ENCODE measurements around the gene PLEKHD1.

PLEKHD1 gene

GRCh38 chr14:69464379-69464778 lies 20.1 kb upstream of the PLEKHD1 start:
- TF ChIP-seq TEAD4 (IDR thresholded peaks at IDR 0.05), result no peak
- no peak for TF ChIP-seq ZBTB7A (IDR thresholded peaks at IDR 0.05; ENCODE audit: low read depth)
- no peak for TF ChIP-seq FOXM1 (IDR thresholded peaks at IDR 0.05; ENCODE audit: borderline replicate concordance, low read depth)
- no peak for TF ChIP-seq YY1 (IDR thresholded peaks at IDR 0.05; ENCODE audit: low read depth)

- no peak for TF ChIP-seq EP300 (IDR thresholded peaks at IDR 0.05; ENCODE audit: borderline replicate concordance)
- TF ChIP-seq TAF1 (IDR thresholded peaks at IDR 0.05; ENCODE audit: low read depth), result no peak
- no peak for TF ChIP-seq NFIC (IDR thresholded peaks at IDR 0.05)
Measured at GRCh38 chr14:69464829-69465228, 19.7 kb upstream of the PLEKHD1 start.

GRCh38 chr14:69468949-69469348 lies 15.6 kb upstream of the PLEKHD1 start:
- no peak for TF ChIP-seq EP300 (IDR thresholded peaks at IDR 0.05; ENCODE audit: borderline replicate concordance)

DNA sequence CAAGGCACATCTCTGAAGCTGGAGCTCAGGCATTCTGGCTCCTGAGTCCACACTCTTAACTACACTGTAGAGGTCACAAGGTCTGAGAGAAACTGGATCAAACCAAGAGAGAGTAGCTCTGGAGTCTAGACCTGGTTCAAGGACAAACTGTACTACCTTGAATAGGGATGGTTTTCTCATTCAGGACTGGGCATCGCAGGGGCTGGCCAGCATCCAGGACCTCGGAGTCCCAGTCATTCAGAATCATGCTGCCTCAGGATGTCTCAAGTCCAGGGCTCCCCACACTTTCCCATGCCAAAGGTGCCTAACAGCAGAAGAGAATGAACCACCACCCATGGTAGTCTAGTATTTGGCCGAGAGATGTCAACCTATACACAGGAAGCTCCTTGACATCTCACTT lies 13.1 kb upstream of the PLEKHD1 start:
- TF ChIP-seq FOXM1 (IDR thresholded peaks at IDR 0.05; ENCODE audit: borderline replicate concordance, low read depth) (no peak), ZBTB7A (IDR thresholded peaks at IDR 0.05; ENCODE audit: low read depth) (no peak), YY1 (IDR thresholded peaks at IDR 0.05; ENCODE audit: low read depth) (no peak), EP300 (IDR thresholded peaks at IDR 0.05; ENCODE audit: borderline replicate concordance) (no peak), NFIC (IDR thresholded peaks at IDR 0.05) (no peak), TAF1 (IDR thresholded peaks at IDR 0.05; ENCODE audit: low read depth) (no peak), MAX (IDR thresholded peaks at IDR 0.05) (no peak), TEAD4 (IDR thresholded peaks at IDR 0.05) (no peak), USF1 (IDR thresholded peaks at IDR 0.05) (no peak), EGR1 (IDR thresholded peaks at IDR 0.05) (no peak), RAD21 (IDR thresholded peaks at IDR 0.05; ENCODE audit: low read depth) (no peak), CREB1 (IDR thresholded peaks at IDR 0.05; ENCODE audit: low read depth) (no peak), CEBPB (IDR thresholded peaks at IDR 0.05) (no peak), TCF12 (IDR thresholded peaks at IDR 0.05; ENCODE audit: low read depth) (no peak)
- TF ChIP-seq, protein P1, sequence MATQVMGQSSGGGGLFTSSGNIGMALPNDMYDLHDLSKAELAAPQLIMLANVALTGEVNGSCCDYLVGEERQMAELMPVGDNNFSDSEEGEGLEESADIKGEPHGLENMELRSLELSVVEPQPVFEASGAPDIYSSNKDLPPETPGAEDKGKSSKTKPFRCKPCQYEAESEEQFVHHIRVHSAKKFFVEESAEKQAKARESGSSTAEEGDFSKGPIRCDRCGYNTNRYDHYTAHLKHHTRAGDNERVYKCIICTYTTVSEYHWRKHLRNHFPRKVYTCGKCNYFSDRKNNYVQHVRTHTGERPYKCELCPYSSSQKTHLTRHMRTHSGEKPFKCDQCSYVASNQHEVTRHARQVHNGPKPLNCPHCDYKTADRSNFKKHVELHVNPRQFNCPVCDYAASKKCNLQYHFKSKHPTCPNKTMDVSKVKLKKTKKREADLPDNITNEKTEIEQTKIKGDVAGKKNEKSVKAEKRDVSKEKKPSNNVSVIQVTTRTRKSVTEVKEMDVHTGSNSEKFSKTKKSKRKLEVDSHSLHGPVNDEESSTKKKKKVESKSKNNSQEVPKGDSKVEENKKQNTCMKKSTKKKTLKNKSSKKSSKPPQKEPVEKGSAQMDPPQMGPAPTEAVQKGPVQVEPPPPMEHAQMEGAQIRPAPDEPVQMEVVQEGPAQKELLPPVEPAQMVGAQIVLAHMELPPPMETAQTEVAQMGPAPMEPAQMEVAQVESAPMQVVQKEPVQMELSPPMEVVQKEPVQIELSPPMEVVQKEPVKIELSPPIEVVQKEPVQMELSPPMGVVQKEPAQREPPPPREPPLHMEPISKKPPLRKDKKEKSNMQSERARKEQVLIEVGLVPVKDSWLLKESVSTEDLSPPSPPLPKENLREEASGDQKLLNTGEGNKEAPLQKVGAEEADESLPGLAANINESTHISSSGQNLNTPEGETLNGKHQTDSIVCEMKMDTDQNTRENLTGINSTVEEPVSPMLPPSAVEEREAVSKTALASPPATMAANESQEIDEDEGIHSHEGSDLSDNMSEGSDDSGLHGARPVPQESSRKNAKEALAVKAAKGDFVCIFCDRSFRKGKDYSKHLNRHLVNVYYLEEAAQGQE (IDR thresholded peaks at IDR 0.05; ENCODE audit: low read depth), result no peak

GRCh38 chr14:69471916-69472315 lies 12.6 kb upstream of the PLEKHD1 start:
- TF ChIP-seq RAD21 (IDR thresholded peaks at IDR 0.05; ENCODE audit: low read depth), result no peak
- TF ChIP-seq TEAD4 (IDR thresholded peaks at IDR 0.05), result no peak

DNA sequence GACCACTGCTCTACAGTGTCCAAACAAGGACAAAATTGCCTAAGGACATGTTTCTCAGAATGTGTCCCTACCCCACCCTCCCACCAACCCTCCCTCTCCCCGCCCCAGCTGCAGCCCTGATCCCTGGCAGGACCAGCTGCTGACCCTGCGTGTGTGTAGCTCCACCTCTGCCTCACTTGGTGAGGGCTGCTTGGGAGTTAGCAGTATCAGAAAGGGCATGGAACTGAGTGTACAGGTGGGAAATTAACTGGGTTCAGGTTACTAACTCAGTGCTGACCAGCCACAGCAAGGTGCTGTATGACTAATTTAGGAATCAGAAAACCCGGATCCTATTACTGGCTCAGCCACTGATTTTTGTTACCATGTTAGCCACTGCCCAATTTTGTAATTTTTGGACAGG lies 11.3 kb upstream of the PLEKHD1 start:
- TF ChIP-seq FOXM1 (IDR thresholded peaks at IDR 0.05; ENCODE audit: borderline replicate concordance, low read depth) (no peak), RAD21 (IDR thresholded peaks at IDR 0.05; ENCODE audit: low read depth) (0 out of 2 replicates have a peak, but pooled peaks have one; percentile 12), USF1 (IDR thresholded peaks at IDR 0.05) (no peak), EP300 (IDR thresholded peaks at IDR 0.05; ENCODE audit: borderline replicate concordance) (peak; percentile 23; the same call in 1 of the 2 replicates), CREB1 (IDR thresholded peaks at IDR 0.05; ENCODE audit: low read depth) (no peak), TCF12 (IDR thresholded peaks at IDR 0.05; ENCODE audit: low read depth) (no peak)
- TF ChIP-seq, protein P1 (IDR thresholded peaks at IDR 0.05; ENCODE audit: low read depth), result no peak

- TF ChIP-seq NFIC (IDR thresholded peaks at IDR 0.05) (no peak), TEAD4 (IDR thresholded peaks at IDR 0.05) (no peak), MAX (IDR thresholded peaks at IDR 0.05) (no peak)
Measured at GRCh38 chr14:69473946-69474345, 10.6 kb upstream of the PLEKHD1 start.
